Hepatocyte (in vitro differentiated cells): ENCODE data around the gene ULK4. TPM values are rescaled to one million over a fixed set of nuclear protein-coding genes. Genes with fewer than 3 reads are reported as not detected.

Experiments used
- DNase-seq: peaks from one replicate; pipeline ENCODE4 v3.0.0-alpha.2; 2016; ENCODE audit warnings: low spot score
- H2AFZ ChIP-seq: fragments of 200-600 bp; sonication (generic); 2 replicates; pipeline ENCODE4 v1.6.0; 2016; ENCODE audit warnings: antibody characterized with exemption, mild to moderate bottlenecking
- H3K27ac ChIP-seq: fragments of 200-600 bp; sonication (generic); 2 replicates; pipeline ENCODE4 v1.5.1; 2016; ENCODE audit warnings: mild to moderate bottlenecking
- H3K27me3 ChIP-seq: fragments of 200-600 bp; sonication (generic); 2 replicates; pipeline ENCODE4 v1.6.1; 2016
- H3K36me3 ChIP-seq: fragments of 200-600 bp; sonication (generic); replicated peaks from 2 replicates; pipeline ENCODE4 v1.5.1; 2016; ENCODE audit warnings: low read depth; ENCODE audit not compliant: insufficient read depth
- H3K4me1 ChIP-seq: fragments of 200-600 bp; sonication (generic); 2 replicates; pipeline ENCODE4 v1.5.1; 2016; ENCODE audit warnings: mild to moderate bottlenecking, moderate library complexity; ENCODE audit not compliant: insufficient read depth
- H3K4me2 ChIP-seq: fragments of 200-600 bp; sonication (generic); 2 replicates; pipeline ENCODE4 v1.6.0; 2016
- H3K4me3 ChIP-seq: fragments of 200-600 bp; sonication (generic); 2 replicates; pipeline ENCODE4 v1.5.1; 2016; ENCODE audit warnings: mild to moderate bottlenecking
- H3K79me2 ChIP-seq: fragments of 200-600 bp; sonication (generic); 2 replicates; pipeline ENCODE4 v1.6.0; 2017; ENCODE audit warnings: mild to moderate bottlenecking
- H3K9me2 ChIP-seq: fragments of 200-600 bp; sonication (generic); replicated peaks from 2 replicates; pipeline ENCODE4 v1.6.0; 2017; ENCODE audit warnings: mild to moderate bottlenecking; ENCODE audit not compliant: insufficient read depth
- H3K9me3 ChIP-seq: fragments of 200-600 bp; sonication (generic); 2 replicates; pipeline ENCODE4 v1.5.1; 2016; ENCODE audit warnings: low read depth, mild to moderate bottlenecking
- H4K20me1 ChIP-seq: fragments of 200-600 bp; sonication (generic); 2 replicates; pipeline ENCODE4 v1.6.0; 2016; ENCODE audit warnings: mild to moderate bottlenecking; ENCODE audit not compliant: insufficient read depth, poor library complexity, severe bottlenecking
- EZH2 ChIP-seq: fragments of 200-600 bp; sonication (generic); IDR thresholded peaks from 2 replicates; pipeline ENCODE4 v1.6.1; 2016; ENCODE audit warnings: antibody characterized with exemption, mild to moderate bottlenecking, borderline replicate concordance
- EZH2phosphoT487 ChIP-seq: fragments of 200-600 bp; sonication (generic); IDR thresholded peaks from one replicate; pipeline ENCODE4 v1.6.1; 2018; ENCODE audit warnings: antibody characterized with exemption, mild to moderate bottlenecking, low read depth, moderate library complexity; ENCODE audit not compliant: unreplicated experiment, severe bottlenecking
- WGBS: methylation state at CpG from one replicate; pipeline ENCODE4 v1.1.6; 2016; ENCODE audit warnings: low lambda C conversion rate; ENCODE audit errors: missing lambda C conversion rate; 5-methylcytosine and 5-hydroxymethylcytosine counted together
- polyA plus RNA-seq: library from polyadenylated mRNA; unstranded; fragments of >200 nt; fragmentation: Nextera tagmentation; extraction: Ambion mirVana; gene quantifications from 2 replicates; pipeline ENCODE4 v1.2.1, GENCODE V29; 2016
- total RNA-seq: library from RNA; depleted of rRNA; stranded (reverse); fragments of >200 nt; gene quantifications from 2 replicates; pipeline ENCODE4 v1.2.3, GENCODE V29; 2014
- TF ChIP-seq, protein P1 (sequence below): fragments of 200-600 bp; sonication (generic); IDR thresholded peaks from 2 replicates; pipeline ENCODE4 v1.5.1; 2016; ENCODE audit warnings: antibody characterized with exemption, mild to moderate bottlenecking; ENCODE audit not compliant: poor library complexity

ULK4 gene
- total and polyA plus RNA-seq, 2 experiments from 2014 or later: 3.8 to 9.1 TPM

DNA sequence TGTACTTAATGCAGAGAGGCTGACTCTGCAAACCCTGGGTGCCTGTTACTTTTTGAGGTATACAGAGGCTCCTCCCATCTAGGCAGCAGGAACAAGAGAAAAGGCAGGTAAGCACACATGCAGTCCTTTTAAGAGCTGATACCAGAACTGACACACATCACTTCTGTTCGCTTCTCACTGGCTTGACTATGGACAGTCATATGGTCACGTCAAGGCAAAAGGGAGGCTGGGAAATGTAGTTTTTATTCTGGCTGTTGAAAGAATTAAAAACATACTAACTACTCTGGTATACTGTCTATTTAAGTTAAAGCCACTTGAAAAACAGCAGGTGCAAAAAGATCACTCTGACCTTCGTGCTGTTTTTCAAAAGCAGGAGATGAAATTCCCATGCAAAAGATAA lies 544.3 kb downstream of the ULK4 start:
- 61% methylated on average over 3 of the region's 3 CpGs for WGBS
- no peak for DNase-seq
- H3K27ac ChIP-seq: no peak overlapping the region
- no peaks in the 10 kb centered on the region for H4K20me1 ChIP-seq
- TF ChIP-seq EZH2phosphoT487 (no peak), EZH2 (no peak)
- TF ChIP-seq, protein P1, sequence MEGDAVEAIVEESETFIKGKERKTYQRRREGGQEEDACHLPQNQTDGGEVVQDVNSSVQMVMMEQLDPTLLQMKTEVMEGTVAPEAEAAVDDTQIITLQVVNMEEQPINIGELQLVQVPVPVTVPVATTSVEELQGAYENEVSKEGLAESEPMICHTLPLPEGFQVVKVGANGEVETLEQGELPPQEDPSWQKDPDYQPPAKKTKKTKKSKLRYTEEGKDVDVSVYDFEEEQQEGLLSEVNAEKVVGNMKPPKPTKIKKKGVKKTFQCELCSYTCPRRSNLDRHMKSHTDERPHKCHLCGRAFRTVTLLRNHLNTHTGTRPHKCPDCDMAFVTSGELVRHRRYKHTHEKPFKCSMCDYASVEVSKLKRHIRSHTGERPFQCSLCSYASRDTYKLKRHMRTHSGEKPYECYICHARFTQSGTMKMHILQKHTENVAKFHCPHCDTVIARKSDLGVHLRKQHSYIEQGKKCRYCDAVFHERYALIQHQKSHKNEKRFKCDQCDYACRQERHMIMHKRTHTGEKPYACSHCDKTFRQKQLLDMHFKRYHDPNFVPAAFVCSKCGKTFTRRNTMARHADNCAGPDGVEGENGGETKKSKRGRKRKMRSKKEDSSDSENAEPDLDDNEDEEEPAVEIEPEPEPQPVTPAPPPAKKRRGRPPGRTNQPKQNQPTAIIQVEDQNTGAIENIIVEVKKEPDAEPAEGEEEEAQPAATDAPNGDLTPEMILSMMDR: no peak
- H3K9me2 ChIP-seq: no peaks in the 10 kb centered on the region
- no peak overlapping the region for H3K4me3 ChIP-seq
- no peaks in the 10 kb centered on the region for H3K27me3 ChIP-seq
- H2AFZ ChIP-seq: no peak overlapping the region
- no peaks in the 10 kb centered on the region for H3K4me1 ChIP-seq
- no peak overlapping the region for H3K4me2 ChIP-seq
- no peaks in the 10 kb centered on the region for H3K79me2 ChIP-seq
- H3K9me3 ChIP-seq: no peaks in the 10 kb centered on the region
- H3K36me3 ChIP-seq: no peaks in the 10 kb centered on the region

DNA sequence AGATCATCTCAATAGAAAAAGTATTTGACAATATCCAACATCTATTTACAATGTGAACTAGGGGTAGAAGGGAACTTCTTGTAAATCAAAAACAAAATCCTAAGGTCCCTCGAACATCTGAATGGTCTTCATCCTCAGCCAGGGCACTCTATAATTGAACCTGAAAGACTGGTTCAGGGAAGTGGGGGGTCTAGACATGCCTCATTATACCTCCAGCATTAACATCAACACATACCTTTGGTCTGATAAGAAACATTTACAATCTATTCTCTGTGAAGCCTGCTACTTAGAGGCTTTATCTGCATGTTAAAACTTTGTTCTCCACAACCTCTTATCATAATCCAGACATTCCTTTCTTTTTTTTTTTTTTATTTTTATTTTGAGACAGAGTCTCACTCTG lies 550.8 kb downstream of the ULK4 start:
- Histone ChIP-seq H3K36me3 (no peaks in the 10 kb centered on the region), H3K79me2 (no peaks in the 10 kb centered on the region), H3K4me1 (no peaks in the 10 kb centered on the region), H3K27me3 (no peaks in the 10 kb centered on the region), H4K20me1 (no peaks in the 10 kb centered on the region), H3K4me3 (no peak overlapping the region), H3K9me3 (no peaks in the 10 kb centered on the region), H2AFZ (no peak overlapping the region), H3K27ac (no peak overlapping the region), H3K4me2 (no peak overlapping the region), H3K9me2 (no peaks in the 10 kb centered on the region)
- WGBS: 39% methylated on average over 1 of the region's 1 CpG
- DNase-seq: no peak
- TF ChIP-seq EZH2phosphoT487: no peak
- no peak for TF ChIP-seq EZH2
- TF ChIP-seq, protein P1: no peak

DNA sequence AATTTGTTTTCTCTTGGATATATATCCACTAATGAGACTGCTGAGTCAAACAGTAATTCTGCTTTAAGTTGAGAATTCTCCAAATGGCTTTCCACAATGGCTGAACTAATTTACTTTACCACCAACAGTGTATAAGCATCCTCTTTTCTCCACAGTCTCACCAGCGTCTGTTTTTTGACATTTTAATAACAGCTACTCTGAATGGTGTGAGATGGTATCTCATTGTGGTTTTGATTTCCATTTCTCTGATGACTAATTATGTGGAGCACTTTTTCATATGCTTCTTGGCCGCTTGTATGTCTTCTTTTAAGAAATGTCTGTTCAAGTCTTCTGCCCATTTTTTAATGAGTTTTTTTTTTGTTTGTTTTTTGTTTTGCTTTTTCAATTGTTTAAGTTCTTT lies 556.4 kb downstream of the ULK4 start:
- DNase-seq: no peak
- Histone ChIP-seq H3K9me3 (no peaks in the 10 kb centered on the region), H3K27me3 (no peaks in the 10 kb centered on the region), H3K4me2 (no peak overlapping the region), H4K20me1 (no peaks in the 10 kb centered on the region), H3K36me3 (no peaks in the 10 kb centered on the region), H3K4me3 (no peak overlapping the region), H3K79me2 (no peaks in the 10 kb centered on the region), H3K4me1 (no peaks in the 10 kb centered on the region), H3K27ac (no peak overlapping the region), H2AFZ (no peak overlapping the region), H3K9me2 (no peaks in the 10 kb centered on the region)
- TF ChIP-seq EZH2phosphoT487 (no peak), EZH2 (no peak)
- TF ChIP-seq, protein P1: no peak
- WGBS: 82% methylated on average over 2 of the region's 2 CpGs

DNA sequence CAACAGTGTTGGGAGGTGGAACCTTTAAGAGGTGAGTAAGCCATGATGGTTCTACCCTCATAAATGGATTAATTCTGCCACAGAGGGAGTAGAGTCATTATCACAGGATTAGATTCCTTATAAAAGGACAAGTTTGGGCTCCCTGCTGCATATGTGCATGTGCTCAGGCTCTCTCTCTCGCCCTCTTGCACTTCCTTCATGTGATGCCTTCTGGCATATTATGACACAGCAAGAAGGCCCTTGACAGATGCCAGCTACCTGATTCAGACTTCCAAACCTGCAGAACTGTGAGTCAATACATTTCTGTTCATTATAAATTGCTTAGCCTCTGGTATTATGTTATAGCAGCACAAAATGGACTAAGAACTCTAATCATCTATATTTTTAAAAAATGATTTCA lies 557.3 kb downstream of the ULK4 start:
- WGBS: 89% methylated on average over 1 of the region's 1 CpG

More for the DNA sequence above, 557.3 kb downstream of the ULK4 start:
- Histone ChIP-seq H3K79me2 (no peaks in the 10 kb centered on the region), H3K9me2 (no peaks in the 10 kb centered on the region), H3K9me3 (no peaks in the 10 kb centered on the region), H4K20me1 (no peaks in the 10 kb centered on the region), H3K27me3 (no peaks in the 10 kb centered on the region), H3K4me2 (no peak overlapping the region), H2AFZ (no peak overlapping the region), H3K4me1 (no peaks in the 10 kb centered on the region), H3K4me3 (no peak overlapping the region), H3K36me3 (no peaks in the 10 kb centered on the region), H3K27ac (no peak overlapping the region)
- TF ChIP-seq EZH2: no peak
- no peak for TF ChIP-seq EZH2phosphoT487
- DNase-seq: no peak
